Sigmoid colon (tissue), 7 donors: ENCODE measurements around the gene CHSY3. TPM values are rescaled to one million over a fixed set of nuclear protein-coding genes. Genes with fewer than 3 reads are reported as not detected.
A peak's percentile ranks its signal among the peaks of the same experiment; 100 is the strongest.

ENCODE experiments used
- DNase-seq: peaks from one replicate; pipeline ENCODE4 v3.0.0-alpha.2; 2019
- H3K27ac ChIP-seq, 4 donors: fragments of 200-600 bp; sonication (generic); one replicate each; pipeline ENCODE4 v1.5.1; 2016 to 2019; ENCODE audit warnings: mild to moderate bottlenecking in 1 of 4
- H3K27me3 ChIP-seq, 3 donors: fragments of 200-600 bp; sonication (generic); one replicate each; pipeline ENCODE4 v1.5.1; 2019; ENCODE audit warnings: mild to moderate bottlenecking in 1 of 3
- H3K36me3 ChIP-seq, 4 donors: fragments of 200-600 bp; sonication (generic); one replicate each; pipeline ENCODE4 v1.5.1; 2016 to 2019
- H3K4me1 ChIP-seq, 4 donors: fragments of 200-600 bp; sonication (generic); one replicate each; pipeline ENCODE4 v1.5.1; 2017 to 2019
- H3K4me3 ChIP-seq, 4 donors: fragments of 200-600 bp; sonication (generic); one replicate each; pipeline ENCODE4 v1.5.1; 2017 to 2019; ENCODE audit warnings: mild to moderate bottlenecking in 2 of 4, moderate library complexity in 1 of 4
- H3K9me3 ChIP-seq, 4 donors: fragments of 200-600 bp in 3 of 4; sonication (generic) in 3 of 4; one replicate each; pipeline versions ENCODE4 v1.5.1 to v1.6.1; 2013 to 2019
- EP300 ChIP-seq, 4 donors: sonication (generic); formaldehyde crosslinking; IDR thresholded peaks; one replicate each; pipeline ENCODE4 v1.6.1; 2017; ENCODE audit warnings: antibody characterized with exemption in 4 of 4
- POLR2A ChIP-seq, 2 donors: fragments of 450-650 bp; IDR thresholded peaks; one replicate each; pipeline ENCODE4 v1.6.1; 2016; ENCODE audit warnings: antibody characterized with exemption in 2 of 2, mild to moderate bottlenecking in 2 of 2, moderate library complexity in 2 of 2
- POLR2AphosphoS5 ChIP-seq, 4 donors: sonication (generic); formaldehyde crosslinking; IDR thresholded peaks; one replicate each; pipeline ENCODE4 v1.6.1; 2017; ENCODE audit warnings: antibody characterized with exemption in 4 of 4
- WGBS, 2 donors: extraction: QIAGEN DNeasy Blood & Tissue Kit; methylation state at CpG; one replicate each; pipeline ENCODE4 v1.1.7; 2013; 5-methylcytosine and 5-hydroxymethylcytosine counted together
- intact Hi-C: fragments of 100-400 bp; cut with DNase I; formaldehyde crosslinking; loops from one replicate; pipeline ENCODE4 v1.15.1; 2023
- polyA plus RNA-seq, 3 donors: library from polyadenylated mRNA; stranded (reverse); fragments of 200-250 nt; gene quantifications; one replicate each; pipeline ENCODE4 v1.2.3, GENCODE V29; 2013
- total RNA-seq, 4 donors: library from RNA; depleted of rRNA; stranded (reverse); fragments of >200 nt; gene quantifications; one replicate each; pipeline ENCODE4 v1.1.0, GENCODE V29; 2016
- TF ChIP-seq, protein P1 (sequence below), 4 experiments: fragments of 450-650 bp in 3 of 4; fragments of 200-600 bp in 1 of 4; IDR thresholded peaks; one replicate each; pipeline ENCODE4 v1.5.1; 2016 to 2019; ENCODE audit warnings: antibody characterized with exemption in 4 of 4, mild to moderate bottlenecking in 3 of 4, moderate library complexity in 2 of 4
- donor health status: healthy with polysubstance abuse.
- donor health status: Bipolar disorder and iron deficiency.
- donor health status: healthy.

The CHSY3 gene
- 1 to 10 TPM in 3 of 4 donors, under 1 TPM in 1; 0.99 to 3.3 (median 2.3) TPM for total RNA-seq
- under 1 TPM in 2 of 3 donors, not detected in 1; under 0.01 to 0.50 TPM for polyA plus RNA-seq

DNA sequence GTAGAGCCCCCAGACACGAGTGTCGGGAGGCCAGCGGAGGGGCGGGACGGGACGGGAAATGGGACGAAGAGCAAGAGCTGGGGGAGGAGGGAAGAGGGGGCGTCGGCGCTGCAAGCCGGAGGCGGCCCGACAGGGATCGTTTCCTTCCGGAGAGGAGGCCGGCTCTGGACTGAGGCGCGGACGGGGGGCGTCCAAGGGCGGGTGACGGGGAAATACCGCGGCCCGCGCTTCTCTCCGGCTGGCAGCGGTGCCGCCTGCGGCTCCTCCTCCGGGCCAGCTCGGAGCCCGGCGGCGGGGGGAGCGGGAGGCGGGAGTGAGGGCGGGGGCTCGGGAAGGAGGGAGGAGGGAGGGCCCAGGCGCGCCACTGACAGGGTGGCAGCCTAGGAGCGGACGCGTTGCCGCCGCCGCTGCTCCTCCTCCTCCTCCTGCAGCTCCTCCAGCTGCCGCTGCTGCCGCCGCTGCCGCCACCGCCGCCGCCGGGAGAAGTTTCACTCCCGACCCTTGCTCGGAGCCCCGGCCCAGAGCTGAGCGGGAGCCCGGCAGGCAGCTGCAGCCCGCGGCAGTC lies at the start of gene CHSY3:
Gene CHSY3 (plus strand): TSS at position 364 of the 565 bp plus-strand sequence.
- peaks cover 0 to 23% (median 0%) of the 10 kb centered on the region in 3 donors for H3K27me3 ChIP-seq
- H3K4me1 ChIP-seq: peaks cover 0 to 28% (median 20%) of the 10 kb centered on the region in 4 donors
- peak; percentile 90 for DNase-seq
- 0 to 1% methylated on average over 60 to 62 of the region's 62 CpGs for whole genome bisulfite sequencing, 2 donors
- H3K4me3 ChIP-seq: peak within 1 kb of the TSS; percentile 57 to 80 (median 70)
- peak within 1 kb of the TSS; percentile 73 to 81 (median 79) for H3K27ac ChIP-seq
- H3K9me3 ChIP-seq: no peaks in the 10 kb centered on the region
- TF ChIP-seq POLR2AphosphoS5 (IDR thresholded peaks at IDR 0.05) (peak in 3 of 4 donors; percentile 24 to 39 (median 33)), POLR2A (IDR thresholded peaks at IDR 0.05) (no peak), EP300 (IDR thresholded peaks at IDR 0.05) (no peak)
- TF ChIP-seq, protein P1, sequence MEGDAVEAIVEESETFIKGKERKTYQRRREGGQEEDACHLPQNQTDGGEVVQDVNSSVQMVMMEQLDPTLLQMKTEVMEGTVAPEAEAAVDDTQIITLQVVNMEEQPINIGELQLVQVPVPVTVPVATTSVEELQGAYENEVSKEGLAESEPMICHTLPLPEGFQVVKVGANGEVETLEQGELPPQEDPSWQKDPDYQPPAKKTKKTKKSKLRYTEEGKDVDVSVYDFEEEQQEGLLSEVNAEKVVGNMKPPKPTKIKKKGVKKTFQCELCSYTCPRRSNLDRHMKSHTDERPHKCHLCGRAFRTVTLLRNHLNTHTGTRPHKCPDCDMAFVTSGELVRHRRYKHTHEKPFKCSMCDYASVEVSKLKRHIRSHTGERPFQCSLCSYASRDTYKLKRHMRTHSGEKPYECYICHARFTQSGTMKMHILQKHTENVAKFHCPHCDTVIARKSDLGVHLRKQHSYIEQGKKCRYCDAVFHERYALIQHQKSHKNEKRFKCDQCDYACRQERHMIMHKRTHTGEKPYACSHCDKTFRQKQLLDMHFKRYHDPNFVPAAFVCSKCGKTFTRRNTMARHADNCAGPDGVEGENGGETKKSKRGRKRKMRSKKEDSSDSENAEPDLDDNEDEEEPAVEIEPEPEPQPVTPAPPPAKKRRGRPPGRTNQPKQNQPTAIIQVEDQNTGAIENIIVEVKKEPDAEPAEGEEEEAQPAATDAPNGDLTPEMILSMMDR (IDR thresholded peaks at IDR 0.05): peak in 1 of 4 experiments; percentile 15
- no peaks in the 10 kb centered on the region for H3K36me3 ChIP-seq
- intact Hi-C loops: loop anchor here (2.0 to 10.0 kb wide), 4 partner anchors 238 to 1513 kb away; no protein-coding TSS in a partner anchor

DNA sequence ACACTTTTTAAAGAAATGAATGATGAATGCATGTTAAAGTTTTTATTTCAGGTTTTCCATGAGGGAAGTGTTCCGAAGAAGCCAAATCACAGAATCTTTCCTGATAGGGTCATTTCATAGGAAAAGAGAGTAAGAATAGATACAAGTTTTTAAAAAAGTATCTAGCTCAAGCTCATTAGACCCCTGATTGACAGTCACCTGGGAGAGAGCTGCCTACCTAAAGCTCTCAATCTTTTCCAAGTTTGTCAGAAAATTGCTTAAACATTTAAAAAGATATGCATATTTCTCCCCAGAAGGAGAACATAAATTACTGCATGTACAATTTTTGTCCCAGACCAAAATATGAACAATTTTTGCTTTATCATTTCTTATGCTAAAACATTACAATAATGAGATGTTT lies 47.9 kb upstream of the CHSY3 start:
- intact Hi-C loops: no loop called here
- Histone ChIP-seq H3K9me3 (no peaks in the 10 kb centered on the region), H3K4me1 (no peaks in the 10 kb centered on the region), H3K4me3 (no peak overlapping the region), H3K36me3 (no peaks in the 10 kb centered on the region), H3K27me3 (no peaks in the 10 kb centered on the region), H3K27ac (no peak overlapping the region)
- DNase-seq: no peak
- 99% methylated on average over 1 of the region's 1 CpG for WGBS, 2 donors
- no peak for TF ChIP-seq POLR2AphosphoS5 (IDR thresholded peaks at IDR 0.05)
- TF ChIP-seq POLR2A (IDR thresholded peaks at IDR 0.05): no peak
- TF ChIP-seq, protein P1 (IDR thresholded peaks at IDR 0.05): no peak
- TF ChIP-seq EP300 (IDR thresholded peaks at IDR 0.05): no peak

DNA sequence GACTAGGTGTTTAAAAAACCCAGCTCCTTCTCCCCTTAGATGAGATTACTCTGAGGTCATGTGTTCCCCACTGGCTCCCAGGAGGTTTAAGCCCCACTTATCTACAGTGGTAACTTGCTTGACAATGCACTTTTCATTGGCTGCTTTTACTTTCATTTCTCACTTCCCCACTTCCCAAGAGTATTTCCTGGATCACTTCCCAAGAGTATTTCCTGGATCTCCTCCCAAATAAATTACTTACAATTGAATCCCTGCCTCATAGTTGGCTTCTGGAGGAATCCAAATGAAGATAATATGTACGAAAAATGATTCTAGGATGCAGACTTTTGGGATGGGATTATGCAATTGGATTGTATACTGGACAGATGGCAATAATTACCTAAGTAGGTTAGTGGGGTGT lies 47.1 kb upstream of the CHSY3 start:
- Histone ChIP-seq H3K27ac (no peak overlapping the region), H3K4me3 (no peak overlapping the region), H3K9me3 (no peaks in the 10 kb centered on the region), H3K36me3 (no peaks in the 10 kb centered on the region), H3K27me3 (no peaks in the 10 kb centered on the region), H3K4me1 (no peaks in the 10 kb centered on the region)
- no peak for TF ChIP-seq EP300 (IDR thresholded peaks at IDR 0.05)
- TF ChIP-seq POLR2A (IDR thresholded peaks at IDR 0.05): no peak
- TF ChIP-seq POLR2AphosphoS5 (IDR thresholded peaks at IDR 0.05): no peak
- TF ChIP-seq, protein P1 (IDR thresholded peaks at IDR 0.05): no peak
- DNase-seq: no peak
- intact Hi-C loops: no loop called here
- WGBS, 2 donors: 61 to 78% methylated on average over 1 of the region's 1 CpG

DNA sequence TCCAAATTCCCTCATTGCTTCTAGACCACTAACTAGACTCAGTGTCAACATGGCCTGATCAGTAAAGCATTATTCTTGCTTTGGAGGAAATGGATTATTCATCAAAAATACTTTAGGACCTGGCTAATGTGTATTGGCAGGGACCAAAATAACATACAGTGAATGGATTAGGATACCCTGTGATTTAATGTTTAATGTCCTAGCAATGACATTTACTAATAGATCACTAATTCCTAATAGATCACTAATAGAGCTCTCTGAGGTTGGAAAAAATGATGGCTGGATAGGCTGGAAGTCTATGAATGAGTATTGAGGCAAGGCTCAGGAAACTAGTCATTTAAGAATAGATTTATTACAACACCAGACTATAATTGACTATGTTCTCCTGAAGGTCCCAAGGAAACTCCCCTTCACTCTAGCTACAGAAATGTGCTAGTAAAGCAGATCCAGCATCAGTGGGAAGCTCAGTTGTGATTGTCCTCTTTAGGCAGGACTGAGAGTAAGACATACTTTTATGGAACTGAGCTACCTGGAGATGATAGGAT lies 46.1 kb upstream of the CHSY3 start:
- Histone ChIP-seq H3K36me3 (no peaks in the 10 kb centered on the region), H3K4me1 (no peaks in the 10 kb centered on the region), H3K4me3 (no peak overlapping the region), H3K27me3 (no peaks in the 10 kb centered on the region), H3K9me3 (no peaks in the 10 kb centered on the region), H3K27ac (no peak overlapping the region)
- intact Hi-C loops: no loop called here
- TF ChIP-seq POLR2AphosphoS5 (IDR thresholded peaks at IDR 0.05) (no peak), EP300 (IDR thresholded peaks at IDR 0.05) (no peak), POLR2A (IDR thresholded peaks at IDR 0.05) (no peak)
- TF ChIP-seq, protein P1 (IDR thresholded peaks at IDR 0.05): no peak
- no peak for DNase-seq
